H54 (cell line): ENCODE results near the gene TSEN54.
A peak's percentile ranks its signal among the peaks of the same experiment; 100 is the strongest.
"Not testable (repeated sequence)": the region's sequence is repeated elsewhere in the genome, so short reads cannot be mapped to it uniquely, and the experiment has no call there.

Experiments
- DNase-seq: peaks from one replicate; pipeline ENCODE4 v3.0.0; 2011; ENCODE audit warnings: low spot score, mixed read lengths; ENCODE audit not compliant: insufficient read length
- FAIRE-seq: peaks from 3 replicates; lab custom pipeline; 2011; peaks lifted over from hg19 to GRCh38; lab: Jason Lieb, UNC
- POLR2A ChIP-seq: IDR thresholded peaks from 2 replicates; pipeline ENCODE4 v1.6.1; 2011; ENCODE audit warnings: low read depth, mild to moderate bottlenecking, low read length

Gene TSEN54

DNA sequence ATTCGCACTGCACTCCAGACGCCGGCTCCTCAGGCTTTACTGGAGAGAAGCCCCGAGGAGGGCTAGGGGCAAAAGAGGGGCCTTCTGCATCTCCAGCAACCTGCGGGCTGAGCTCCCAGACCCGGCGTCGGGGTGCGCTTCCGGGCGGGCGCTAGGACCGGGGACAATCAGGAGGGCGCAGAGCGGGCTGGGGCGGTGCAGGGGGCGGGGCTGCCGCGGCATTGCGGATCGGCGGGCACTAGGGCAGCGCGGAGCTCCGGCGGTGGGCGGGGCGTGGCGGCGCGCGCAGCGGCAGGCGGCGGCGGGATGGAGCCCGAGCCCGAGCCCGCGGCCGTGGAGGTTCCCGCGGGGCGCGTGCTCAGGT lies at the start of gene TSEN54:
Gene TSEN54, plus strand, starts transcription at position 274 of the 364 bp plus-strand sequence. Its CDS starts 33 bp downstream, at position 307.
- TF ChIP-seq POLR2A: peak; percentile 73
- DNase-seq: peak; percentile 99
- FAIRE-seq: no peak

DNA sequence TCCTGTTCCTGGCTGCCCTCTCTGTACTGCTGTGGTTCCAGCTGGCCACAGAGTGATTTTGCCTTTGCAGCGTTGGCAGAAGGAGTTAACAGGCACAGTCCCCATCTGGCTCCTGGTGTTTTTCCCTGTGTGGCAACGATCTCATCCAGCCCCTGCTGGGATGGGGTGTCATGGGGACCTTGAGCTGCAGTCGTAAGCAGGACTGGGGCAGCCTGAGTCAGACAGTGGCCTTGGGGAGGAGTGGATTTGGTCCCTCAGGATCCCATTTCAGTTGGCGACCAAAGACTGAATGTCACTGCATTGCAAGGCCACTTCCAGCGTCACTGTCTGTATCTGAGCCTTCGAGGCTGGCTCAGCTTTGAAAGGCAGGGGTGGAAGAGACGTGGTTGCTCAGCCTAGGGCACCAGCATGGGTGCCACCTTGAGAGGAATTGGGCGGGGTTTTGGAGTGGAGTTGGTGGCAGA lies 48.0 kb upstream of the TSEN54 start:
- TF ChIP-seq POLR2A: no peak
- no peak for FAIRE-seq

DNA sequence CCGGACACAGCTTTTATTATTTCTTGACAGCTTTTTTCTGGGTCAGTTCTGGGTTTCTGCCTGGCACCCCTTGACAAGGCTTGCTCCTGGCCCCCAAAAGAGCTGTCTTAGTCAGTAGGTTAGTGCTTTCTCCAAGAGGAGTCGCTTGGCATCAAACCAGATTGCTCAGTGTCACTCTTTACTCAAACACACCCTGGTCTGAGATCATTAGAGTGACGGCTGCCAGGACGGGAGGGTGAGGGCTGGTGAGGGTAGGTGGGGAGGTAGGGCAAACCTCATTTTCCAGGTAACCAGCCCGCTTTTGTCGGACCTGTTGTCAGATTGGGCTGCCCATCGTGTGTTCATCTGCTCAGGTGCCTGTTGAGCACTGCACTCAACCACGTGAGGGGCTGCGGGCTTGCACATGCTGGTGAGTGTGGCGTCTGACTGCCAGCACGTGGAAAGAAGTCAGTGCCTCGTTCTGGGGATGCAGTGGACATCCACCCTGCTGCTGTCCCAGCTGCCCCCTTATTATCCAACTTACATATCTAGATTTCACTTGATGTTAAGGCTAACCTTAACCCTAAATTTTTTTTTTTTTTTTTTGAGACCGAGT lies 47.5 kb upstream of the TSEN54 start:
- TF ChIP-seq POLR2A: no peak
- FAIRE-seq (no peak), DNase-seq (no peak)

More for the DNA sequence above, 48.0 kb upstream of the TSEN54 start:
- DNase-seq: no peak

DNA sequence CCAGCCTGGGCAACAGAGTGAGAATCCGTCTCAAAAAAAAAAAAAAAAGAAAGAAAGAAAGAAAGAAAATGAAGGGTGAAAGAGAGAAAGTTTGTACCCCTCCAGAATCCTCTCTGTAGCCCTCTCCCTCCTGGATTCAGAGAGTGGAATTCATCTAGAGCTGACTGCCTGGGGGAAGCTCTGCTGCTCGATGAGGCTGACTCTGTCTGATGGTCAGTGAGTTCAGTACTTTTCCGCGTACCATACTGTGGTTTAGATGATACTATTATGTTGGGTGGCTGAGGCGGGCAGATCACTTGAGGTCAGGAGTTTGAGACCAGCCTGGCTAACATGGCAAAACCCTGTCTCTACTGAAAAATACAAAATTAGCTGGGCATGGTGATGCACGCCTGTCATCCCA lies 45.1 kb upstream of the TSEN54 start:
- FAIRE-seq: no peak
- TF ChIP-seq POLR2A: no peak
- DNase-seq: no peak

DNA sequence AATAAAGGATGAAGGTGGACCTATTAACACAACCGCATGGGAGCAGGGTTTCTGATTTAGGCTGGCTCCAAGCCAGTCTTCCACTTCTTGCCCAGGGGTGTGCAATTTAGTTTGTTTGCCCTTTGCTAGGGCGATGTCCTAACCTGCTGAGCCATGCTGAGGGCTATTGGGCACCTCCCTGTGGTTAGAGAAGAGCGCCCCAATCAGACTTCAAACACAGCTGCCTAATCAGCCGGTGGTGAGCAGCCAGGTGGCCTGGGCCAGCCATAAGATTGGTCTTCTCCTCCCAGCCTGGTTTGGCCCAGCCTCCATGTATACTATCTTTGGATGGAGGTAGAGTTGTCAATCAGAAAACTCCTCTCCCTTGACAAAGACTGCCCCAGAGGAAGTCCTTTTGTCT lies 44.2 kb upstream of the TSEN54 start:
- no peak for TF ChIP-seq POLR2A
- FAIRE-seq (no peak), DNase-seq (no peak)

DNA sequence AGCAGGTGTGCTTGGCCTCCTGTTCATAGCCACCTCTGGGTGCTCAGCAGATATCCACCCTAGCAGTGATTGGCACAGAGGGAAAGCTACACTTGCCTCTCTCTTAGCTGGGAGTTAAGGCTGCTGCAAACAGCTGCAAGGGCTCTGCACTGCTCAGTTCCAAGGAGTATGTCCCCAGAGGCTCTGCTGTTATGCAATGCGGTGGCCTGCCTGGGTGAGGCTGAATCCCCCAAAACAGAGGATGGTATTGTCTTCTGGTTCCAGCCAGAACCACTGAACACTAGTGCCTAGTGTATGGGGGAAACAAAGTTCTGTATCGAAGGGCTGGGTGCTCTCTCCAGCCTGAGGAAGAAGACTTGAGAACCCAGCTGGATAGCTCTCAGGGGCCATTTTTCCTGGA lies 43.1 kb upstream of the TSEN54 start:
- no peak for DNase-seq
- FAIRE-seq: no peak
- TF ChIP-seq POLR2A: no peak

DNA sequence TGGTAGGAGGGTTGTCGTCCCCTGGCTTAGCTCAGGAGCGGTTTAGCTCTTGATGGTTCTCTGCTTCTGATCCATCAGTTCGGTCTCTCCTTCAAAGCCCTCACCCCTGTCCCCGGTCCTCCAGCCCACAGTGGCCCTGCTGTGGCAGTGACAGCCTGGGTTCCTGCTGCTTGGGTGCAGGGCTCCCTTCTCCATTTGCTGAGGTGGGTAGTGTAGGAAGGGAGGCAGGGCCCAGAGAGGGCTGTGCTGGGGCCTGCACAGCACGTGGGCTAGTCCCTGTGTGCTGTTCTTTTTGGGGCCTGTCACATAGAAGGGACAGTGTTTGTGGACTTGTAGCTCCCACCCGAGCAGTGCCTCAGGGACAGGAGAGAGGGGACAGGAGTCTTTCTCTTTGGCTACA lies 41.6 kb upstream of the TSEN54 start:
- TF ChIP-seq POLR2A: no peak
- DNase-seq (no peak), FAIRE-seq (no peak)

DNA sequence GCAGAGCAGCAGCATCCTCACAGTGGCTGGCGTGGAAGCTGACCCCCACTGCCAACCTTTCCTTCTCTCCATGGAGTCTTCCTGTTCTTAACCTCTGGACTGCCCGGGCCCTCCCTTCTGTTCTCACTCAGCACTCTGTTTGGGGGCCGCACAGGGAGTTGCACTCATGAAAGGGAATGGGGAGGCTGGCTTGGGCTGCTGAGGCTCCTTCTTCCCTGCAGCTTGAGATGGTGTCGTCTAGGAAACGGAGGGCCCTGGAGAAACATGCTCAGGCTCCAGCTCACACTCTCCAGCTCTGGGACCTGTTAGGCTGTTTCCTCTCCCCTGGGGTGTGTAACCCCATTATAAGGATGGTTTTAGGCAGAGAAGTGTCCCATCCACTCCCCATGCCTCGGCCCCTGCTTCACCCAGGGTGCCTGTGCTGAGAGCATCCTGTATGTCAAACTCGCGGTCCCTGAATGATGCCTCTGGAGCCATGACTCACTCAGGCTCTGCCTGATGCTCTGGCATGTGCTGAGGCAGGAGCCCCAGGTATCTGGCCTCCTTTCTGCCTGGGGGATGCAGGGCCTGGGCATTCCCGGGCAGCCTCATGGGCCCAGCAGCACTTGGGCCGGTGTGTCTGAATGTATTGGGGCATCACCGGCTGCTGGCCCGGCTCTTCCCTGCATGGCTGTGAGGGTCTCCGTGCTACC lies 41.0 kb upstream of the TSEN54 start:
- no peak for TF ChIP-seq POLR2A
- no peak for DNase-seq
- no peak for FAIRE-seq

DNA sequence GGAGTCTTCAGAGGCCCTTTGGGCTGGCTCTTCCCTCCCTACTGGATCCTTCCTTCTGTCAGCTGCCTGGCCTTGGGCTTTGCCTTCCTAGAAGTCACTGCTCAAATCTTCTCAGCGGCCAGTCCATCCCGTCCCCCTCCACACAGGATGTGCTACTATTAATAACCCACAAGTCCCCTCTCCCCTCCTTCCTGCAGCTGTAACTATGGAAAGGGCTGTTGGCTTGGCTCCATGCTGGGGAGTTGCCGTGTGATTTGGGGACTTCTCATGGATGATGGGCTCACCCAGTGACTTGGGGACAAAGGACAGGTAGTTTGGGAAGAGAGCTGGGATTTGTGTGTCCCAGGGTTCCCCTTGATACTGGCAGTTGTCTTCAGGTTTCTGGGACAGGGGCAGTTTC lies 40.5 kb upstream of the TSEN54 start:
- no peak for FAIRE-seq
- TF ChIP-seq POLR2A: no peak
- DNase-seq: no peak

DNA sequence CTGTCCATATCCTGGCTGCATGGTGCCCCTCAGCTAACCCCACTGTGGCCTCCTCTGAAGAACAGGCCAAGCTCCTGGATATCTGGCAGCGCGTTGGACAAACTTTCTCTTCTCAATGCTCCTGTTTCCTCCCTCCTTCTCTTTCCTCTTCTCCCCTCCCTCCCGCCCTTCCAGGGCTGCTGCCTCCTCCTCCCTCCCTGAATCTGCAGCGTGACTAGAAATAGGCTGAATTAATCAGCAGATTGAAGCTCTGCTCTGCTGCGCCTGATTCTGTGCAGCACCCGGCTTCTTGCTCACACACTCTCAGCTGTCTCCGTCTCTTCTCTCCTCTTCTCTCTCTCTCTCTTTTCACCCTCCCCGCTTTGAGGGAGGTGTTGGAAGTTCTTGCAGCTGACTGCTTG lies 40.1 kb upstream of the TSEN54 start:
- TF ChIP-seq POLR2A: no peak
- FAIRE-seq (no peak), DNase-seq (no peak)

DNA sequence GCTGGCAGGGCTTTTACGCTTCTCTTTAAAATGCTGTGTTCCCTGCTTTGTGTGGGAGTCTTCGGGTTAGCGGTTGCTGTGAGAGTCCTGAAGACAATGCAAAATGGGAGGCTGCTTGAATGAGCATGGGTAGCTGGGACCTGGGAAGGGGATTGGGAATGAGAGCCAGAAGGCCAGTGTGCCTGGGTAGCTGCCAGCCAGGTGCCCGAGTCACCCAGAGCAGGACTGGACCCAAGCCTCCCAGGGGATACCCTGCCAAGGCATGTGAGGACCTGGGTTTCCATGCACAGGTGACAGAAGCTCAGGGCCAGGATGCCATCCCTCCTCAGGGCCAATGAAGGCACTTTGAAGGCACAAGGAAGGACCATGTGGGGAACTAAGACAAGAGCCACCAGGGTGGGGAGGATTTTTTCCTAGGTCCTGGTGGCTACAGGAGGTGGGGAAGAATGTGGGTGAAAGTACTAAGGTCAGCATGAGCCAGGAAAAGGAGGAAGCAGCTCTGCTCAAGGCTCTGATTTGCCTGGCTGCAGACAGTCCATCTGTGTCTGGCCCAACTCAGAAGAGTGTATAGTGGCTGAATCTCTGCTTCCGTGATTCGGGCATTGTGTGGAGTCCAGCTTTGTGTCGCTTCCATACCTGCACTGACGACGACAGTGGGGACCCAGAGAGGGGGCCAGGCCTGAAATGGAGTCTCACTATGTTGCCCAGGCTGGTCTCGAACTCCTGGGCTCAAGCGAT lies 39.4 kb upstream of the TSEN54 start:
- DNase-seq: no peak
- no peak for FAIRE-seq
- no peak for TF ChIP-seq POLR2A

DNA sequence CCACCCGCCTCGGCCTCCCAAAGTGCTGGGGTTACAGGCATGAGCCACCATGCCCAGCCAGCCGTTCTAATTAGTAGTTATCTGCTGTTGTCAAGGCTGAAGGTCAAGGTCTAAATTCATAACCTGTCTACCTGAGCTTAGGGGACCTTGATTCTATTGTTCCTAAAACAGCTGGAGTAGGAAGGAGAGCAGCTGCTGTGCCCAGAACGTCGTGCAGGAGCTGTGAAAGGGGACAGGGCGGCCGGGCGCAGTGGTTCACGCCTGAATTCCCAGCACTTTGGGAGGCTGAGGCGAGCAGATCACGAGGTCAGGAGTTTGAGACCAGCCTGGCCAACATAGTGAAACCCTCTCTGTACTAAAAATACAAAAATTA lies 38.9 kb upstream of the TSEN54 start:
- FAIRE-seq, DNase-seq: not testable (repeated sequence)

DNA sequence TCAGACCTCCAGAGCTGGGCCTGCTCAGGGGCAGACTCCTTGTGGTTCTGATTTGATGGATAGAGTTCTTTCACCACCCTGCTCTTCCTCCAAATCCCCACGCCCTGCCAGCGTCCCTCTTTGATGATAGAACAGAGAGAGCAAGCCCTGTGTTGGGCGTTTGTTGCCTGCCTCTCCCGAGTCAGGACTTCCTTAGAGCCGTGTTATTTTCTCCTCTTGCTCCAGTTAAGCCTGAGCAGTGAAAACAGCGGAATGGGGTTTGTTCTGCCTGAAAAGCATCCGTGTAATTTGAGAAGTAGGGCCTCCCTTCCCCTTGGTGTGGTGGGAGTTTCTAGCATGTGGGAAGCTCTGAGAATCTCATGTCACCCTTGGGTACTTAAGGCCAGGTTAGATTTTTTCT lies 37.8 kb upstream of the TSEN54 start:
- no peak for TF ChIP-seq POLR2A
- FAIRE-seq: no peak
- no peak for DNase-seq

DNA sequence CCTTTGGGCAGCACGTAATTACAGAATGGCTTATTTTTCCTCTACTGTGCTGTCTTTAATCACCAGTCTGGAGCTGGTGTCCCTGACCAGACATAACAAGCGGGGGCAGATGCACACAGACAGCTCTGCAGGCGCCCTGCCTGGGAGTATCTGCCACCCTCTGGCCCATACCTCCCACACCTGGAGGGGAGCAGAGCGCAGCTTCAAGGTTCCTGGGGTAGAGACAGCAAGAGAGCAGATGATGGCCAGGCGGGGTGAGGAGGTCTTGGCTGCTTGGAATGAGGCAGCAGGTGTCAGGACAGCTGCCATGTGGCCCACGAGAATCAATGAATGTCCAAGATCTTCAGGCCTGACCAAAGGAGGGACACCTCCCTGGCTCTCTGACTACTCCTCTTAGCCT lies 36.0 kb upstream of the TSEN54 start:
- TF ChIP-seq POLR2A: no peak
- DNase-seq (no peak), FAIRE-seq (no peak)
